ENCODE results near the gene CAPN9.
"Not testable (repeated sequence)": the region's sequence is repeated elsewhere in the genome, so short reads cannot be mapped to it uniquely, and the experiment has no call there.

The CAPN9 gene, protein sequence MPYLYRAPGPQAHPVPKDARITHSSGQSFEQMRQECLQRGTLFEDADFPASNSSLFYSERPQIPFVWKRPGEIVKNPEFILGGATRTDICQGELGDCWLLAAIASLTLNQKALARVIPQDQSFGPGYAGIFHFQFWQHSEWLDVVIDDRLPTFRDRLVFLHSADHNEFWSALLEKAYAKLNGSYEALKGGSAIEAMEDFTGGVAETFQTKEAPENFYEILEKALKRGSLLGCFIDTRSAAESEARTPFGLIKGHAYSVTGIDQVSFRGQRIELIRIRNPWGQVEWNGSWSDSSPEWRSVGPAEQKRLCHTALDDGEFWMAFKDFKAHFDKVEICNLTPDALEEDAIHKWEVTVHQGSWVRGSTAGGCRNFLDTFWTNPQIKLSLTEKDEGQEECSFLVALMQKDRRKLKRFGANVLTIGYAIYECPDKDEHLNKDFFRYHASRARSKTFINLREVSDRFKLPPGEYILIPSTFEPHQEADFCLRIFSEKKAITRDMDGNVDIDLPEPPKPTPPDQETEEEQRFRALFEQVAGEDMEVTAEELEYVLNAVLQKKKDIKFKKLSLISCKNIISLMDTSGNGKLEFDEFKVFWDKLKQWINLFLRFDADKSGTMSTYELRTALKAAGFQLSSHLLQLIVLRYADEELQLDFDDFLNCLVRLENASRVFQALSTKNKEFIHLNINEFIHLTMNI

DNA sequence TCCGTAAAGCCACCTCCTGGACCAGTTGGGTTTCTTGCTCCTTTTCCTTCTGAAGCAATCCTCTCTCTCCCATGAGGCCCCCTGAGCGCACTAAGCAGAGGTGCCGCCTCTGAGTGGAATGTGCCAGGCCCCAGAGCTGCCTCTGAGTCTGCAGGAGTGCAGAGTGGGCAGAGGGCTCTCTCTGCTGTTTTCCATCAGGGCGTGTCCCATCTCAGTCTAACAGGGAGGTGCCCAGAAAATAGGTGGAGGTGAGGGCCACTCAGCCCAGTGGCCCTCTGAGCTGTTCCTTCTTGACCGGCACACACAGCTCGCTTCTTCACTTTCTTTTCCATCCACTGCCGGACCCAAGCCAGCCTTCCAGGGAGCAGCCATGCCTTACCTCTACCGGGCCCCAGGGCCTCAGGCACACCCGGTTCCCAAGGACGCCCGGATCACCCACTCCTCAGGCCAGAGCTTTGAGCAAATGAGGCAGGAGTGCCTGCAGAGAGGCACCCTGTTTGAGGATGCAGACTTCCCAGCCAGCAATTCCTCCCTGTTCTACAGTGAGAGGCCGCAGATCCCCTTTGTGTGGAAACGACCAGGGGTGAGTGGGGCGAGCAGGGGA lies at the start of gene CAPN9:
TSS of gene CAPN9 (plus strand) at position 262 of the 604 bp plus-strand sequence. CDS start at position 371, 109 bp downstream.
- no peak for DNase-seq

DNA sequence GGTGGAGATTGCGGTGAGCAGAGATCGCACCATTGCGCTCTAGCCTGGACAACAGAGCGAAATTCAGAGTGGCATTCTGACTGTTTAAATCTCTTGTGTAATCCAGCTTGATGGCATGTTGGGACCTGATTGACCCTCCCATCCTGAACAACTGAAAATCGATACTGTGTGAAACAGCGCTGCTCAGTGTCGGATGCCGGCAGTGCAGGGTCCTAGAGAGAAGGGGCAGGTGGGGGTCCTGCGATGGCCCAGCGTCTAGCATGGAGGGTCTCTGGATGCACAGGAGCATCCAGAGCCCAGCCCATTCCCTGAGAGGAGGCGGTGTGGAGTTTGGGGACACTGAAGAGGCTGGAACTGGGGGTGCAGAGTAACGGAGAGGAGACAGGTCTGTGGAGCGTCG lies 49.1 kb upstream of the CAPN9 start:
- DNase-seq = no peak

DNA sequence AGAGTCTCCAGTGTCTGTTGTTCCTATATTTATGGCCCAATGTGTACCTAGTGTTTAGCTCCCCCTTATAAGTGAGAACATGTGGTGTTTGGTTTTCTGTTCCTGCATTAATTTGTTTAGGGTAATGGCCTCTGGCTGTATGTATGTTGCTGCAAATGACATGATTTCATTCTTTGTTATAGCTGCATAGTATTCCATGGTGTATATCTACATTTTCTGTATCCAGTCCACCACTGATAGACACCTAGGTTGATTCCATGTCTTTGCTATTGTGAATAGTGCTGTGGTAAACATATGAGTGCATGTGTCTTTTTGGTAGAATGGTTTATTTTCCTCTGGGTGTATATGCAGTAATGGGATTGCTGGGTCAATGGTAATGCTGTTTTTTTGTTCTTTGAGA lies 48.2 kb upstream of the CAPN9 start:
- DNase-seq = not testable (repeated sequence)

DNA sequence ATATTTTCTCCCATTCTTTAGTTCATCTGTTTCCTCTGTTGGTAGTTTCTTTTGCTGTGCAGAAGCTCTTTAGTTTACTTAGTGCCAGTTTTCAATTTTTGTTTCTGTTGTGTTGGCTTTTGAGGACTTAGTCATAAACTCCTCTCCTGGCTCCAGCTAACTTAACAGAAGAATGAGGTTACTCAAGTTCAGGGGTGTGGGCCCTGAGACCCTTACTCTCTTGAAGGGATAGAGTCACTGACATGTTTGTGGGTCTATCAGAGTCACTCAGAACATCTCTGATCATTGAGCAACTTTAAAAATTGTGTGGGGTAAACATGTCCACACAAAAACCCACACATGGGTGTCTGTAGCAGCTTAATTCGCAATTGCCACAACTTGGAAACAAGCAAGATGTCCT lies 47.5 kb upstream of the CAPN9 start:
- DNase-seq = no peak

DNA sequence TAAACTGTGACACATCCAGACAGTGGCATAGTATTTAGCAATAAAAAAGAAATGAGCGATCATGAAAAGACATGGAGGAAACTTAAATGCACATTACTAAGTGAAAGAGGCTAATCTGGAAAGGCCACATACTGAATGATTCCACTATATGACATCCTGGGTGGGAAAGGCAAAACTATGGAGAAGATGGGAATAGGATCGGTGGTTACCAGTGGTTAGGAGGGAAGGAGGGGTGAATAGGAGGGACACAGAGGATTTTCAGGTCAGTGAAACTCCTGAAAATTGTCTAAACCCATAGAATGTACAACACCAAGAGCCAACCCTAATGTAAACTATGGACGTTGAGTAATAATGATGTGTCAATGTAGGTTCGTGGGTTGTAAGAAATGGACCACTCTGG lies 47.1 kb upstream of the CAPN9 start:
- DNase-seq = no peak

DNA sequence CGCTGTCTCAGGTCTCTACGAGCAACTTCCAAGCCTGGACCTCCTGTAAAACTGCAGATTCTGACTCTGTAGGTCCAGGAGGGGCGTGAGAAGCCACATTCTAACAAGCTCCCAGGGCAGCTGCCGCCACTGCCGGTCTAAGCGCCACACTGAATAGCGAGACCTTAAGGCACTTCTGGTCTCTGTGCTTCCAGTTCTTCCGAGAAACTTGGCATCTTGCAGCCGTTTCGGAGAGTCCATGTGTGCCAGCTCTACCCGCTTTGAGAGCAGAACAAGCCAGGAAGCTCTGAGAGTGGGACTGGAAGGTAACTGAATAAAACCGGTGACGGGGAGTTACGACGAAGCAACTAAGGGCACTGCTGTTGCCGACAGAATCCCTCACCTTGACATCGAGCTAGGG lies 45.8 kb upstream of the CAPN9 start:
- DNase-seq = no peak

DNA sequence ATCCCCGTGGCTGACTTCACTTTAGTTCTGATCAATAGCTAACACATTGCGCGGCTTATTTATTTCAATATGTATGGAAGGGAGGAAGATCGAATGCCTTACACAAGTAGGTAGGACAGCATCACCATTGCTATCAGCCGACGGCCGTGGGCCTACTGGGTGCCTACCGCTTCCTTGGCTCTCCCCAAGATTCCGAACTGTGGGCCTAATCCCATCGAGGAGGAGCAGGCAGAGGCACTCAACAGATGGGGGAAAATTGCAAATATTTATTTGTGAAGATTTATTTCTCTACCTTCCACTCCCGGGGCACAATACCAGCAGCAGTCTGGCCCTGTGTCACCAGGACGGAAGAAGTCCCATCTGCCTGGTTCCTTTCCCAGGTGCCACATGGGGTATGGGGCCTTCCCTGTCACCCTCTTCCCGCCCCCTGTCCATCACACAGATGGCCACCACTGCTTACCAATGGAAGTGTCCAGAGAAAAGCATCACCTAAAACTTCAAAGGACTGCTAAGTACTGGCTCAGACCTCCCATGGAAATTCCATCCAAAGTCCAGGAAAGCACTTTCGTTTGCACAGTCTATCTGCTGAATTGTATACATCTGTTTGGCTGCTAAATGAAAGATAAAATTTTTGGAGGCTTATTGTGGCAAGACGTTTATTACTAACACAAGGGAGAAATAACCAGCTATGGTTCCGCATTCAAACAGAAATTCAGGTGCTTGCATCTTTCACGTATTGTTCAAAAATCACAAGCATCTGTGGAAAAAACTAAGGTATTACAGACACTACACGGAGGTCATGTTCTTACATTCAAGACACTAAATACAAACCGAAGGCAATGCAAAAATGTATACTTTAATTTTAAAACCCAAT lies 45.1 kb upstream of the CAPN9 start:
- DNase-seq = no peak

DNA sequence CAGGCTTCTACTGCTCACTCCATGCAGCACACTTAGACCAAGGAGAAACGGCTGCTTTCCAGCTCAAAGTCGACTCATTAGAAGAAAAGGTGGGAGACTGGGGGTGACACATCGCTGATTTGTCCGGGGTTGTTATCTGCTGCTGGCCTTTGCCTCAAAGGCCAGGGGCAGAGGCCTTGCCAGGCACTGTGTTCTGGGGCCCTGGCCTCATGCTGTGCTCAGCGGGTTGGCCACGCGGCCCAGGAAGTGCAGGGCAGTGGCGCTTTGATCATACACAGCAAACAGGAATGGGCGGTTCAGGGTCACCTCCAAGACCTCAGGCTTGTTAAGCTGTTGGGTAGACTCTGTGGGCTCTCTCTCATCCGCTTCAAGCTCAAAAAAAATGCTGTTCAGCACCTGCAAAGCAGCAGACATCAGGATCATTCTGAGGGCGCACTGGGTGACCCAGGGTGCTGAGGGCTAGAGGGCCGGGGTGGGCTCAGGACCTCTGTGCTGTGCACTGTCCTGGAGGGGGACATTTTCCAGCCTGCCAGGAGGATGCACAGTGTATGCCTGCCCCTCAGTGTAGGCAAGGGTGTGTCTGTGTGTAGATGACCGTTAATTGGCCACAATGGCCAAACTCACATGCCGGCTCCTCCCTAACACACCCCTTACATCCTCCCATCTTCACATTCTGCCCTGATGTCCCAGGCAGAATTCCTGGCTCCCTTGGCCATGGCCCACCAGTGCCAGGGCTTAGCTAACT lies 44.1 kb upstream of the CAPN9 start:
- DNase-seq = no peak

DNA sequence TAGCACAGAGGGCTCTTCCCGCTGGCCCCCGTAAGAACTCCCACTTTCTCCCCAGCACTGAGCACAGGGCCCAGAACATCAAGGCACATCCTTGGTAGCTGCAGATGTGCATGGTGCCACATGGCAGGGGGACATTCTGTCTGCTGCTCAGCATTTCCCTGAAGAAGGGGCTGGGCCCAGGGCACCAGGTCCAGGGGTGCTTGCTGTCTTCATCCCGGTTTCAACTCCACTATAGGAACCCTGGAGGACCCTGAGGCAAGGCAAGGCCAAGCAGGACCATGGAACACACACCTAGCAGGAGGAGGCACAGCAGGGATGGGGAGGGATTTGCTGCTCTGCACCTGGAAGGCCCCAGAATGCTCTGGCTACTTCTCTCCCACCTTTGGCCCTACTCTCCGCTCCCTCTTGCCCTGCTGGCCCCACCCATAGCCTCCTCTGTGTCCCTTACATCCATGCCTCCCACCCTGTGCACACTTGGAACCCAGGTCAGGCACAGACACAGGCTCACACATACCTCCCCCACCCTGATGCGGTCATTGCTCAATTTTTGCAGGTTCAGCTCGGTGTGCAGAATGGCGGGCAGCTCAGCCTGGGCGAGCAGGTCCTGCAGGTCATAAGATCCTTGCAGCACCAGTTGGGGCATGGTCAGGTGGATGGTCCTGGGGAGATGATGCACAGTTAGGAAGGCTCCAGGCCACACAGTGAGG lies 43.4 kb upstream of the CAPN9 start:
- DNase-seq = no peak

DNA sequence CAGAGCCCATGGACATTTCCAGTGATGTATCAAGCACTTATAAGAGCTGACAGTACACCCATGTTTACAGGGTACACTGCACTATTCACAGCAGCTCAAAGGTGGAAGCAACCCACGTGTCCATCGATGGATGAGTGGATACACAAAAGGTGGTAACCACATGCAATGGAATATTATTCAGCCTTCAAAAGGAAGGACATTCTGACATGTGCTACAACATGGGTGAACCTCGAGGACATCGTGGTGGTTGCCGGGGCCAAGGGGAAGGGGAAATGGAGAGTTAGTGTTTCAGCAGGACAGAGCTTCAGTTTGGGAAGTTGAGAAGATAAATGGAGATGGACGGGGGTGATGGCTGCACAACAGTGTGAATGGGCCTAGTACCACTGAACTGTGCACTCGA lies 42.4 kb upstream of the CAPN9 start:
- no peak for DNase-seq

DNA sequence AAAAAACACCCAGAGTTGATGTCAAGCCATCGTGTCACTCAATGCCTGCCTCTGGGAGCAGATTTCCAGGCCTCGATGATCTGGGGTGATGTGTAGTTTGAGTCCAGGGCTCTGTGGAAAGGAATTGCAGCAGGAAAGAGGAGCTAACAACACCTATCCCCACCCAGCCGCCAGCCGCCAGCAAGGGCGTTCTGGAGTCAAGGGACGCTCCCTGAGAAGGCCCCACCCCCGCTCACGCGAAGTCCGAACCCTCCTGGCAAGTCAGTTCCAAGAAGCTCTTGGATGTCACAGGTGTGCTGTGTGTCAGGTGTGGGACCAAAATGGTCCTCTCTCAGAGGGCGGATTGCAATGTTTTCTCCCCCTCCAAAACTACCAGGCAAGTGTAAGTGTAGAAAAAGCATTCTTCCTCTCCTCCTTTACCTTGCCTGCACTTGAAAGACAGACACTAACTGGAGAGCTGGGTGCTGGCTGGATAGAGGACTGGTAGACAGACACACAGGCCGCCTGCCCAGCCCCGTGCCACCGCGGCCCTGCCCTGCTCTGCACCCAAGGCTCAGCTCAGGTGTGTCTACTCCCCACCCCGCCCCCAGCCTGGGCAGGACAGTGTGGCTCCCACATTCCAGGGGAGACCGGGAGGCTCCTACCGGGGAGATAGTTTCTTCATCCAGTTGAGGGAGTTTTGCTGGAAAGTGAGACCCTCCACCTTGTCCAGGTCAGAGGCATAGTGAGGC lies 41.7 kb upstream of the CAPN9 start:
- no peak for DNase-seq

DNA sequence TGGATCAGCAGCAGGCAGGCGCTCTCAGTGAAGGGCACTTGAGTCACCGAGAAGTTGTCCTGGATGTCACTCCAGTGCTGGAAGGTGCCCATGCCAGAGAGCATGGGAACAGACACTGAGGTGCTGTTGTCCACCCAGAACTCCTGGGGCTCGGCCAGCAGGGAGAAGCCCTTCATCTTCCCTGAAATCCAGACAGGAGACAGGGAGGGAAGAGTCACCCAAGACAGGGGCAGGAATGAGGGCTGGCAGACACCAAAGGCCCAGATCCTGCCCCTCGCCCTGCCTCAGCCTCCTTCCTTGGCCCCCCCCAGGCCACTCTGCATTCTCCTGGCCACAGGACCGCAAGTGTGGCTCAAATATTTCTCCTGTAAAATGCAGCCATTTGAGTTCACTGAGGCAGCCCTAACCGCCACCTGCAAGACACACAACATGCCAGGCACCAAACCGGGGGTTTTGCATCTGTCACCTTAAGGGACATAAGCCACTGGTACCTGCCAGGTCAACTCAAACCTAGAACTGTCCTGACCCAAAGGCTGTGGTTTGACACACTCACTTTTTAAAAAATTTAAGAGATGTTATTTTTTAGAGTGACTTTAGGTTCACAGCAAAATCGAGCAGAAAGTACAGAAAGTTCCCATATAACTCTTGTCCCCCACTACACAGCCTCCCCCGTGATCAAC lies 41.0 kb upstream of the CAPN9 start:
- no peak for DNase-seq

DNA sequence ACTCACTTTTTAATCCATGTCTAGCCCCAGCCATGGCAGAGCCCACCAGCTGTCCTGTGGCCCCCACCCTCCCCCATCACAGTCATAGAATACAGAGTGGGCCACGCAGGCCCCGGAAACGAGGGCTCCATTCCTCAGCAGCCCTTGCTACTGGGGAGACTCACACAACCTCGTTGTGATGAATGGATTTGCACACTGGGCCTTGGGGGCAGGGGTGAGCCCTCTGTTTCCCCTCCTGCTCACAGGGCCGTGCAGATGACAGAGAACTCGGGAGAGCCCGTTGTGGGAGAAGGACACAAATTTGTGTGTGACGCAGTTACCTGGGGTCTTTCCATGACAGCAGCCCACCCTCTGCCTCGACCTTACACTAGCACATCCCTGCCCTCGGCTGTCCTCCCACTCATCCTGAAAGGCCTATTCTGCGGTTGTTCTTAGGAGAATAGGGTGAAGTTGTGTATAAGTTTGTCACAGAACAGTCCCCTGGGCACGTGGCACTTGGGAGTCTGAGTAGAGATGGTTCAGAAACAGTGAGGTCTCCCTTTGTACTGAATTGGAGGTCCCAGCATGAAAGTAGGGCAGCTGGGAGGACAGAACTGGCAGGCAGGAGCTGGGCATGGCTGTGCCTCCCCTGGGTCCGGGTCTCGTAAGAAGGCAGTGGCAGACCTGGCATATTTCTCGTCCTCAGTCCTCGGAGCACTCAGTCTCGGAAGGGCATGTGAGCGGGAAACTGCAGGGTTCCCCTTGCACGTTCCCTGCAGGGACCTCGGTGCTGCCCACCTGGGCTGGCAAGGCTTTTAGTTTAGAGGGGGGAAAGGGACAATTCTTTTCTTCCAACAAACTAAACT lies 40.1 kb upstream of the CAPN9 start:
- DNase-seq = no peak

DNA sequence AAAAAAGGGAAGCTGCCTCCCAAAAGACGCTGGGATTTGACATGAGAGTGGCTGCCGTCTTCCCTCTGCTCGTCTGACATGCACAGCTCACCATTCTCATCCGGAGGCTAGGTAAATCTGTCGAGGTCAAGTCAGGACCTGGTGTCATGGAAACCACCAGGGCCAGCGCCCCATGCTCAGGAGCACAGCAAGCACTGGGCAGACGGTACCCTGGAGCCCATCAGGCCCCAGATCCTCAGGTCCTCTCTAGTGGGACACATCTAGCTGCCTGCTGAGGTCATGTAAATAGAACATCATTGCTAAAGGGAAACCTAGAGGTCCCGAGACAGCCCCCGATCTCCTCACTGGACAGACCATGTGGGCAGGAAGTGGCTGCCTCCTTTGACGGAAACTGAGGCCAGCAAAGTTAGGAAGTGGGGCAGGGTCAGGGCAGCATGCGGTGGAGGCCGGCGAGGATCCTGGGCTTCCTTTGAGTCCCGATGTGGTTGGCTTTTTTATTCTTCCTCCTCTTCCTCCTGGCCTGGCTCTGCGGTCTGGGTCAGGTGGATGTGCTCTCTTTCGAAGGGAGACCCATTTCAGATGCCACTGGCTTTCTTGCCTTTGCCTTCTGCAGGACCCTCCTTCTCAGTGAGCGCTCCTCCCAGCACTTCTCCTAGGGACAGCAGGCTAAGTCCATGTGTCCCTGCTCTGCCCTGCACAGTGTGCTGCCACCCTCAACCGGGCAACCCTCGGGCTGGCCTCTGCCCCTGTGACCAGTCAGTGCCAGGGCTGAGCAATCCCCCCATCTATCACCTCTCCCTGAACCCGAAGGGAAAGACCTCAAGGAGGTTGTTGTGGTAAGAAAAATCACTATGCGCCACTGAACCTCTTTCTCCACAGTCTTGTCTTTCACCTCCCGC lies 39.2 kb upstream of the CAPN9 start:
- DNase-seq = no peak

DNA sequence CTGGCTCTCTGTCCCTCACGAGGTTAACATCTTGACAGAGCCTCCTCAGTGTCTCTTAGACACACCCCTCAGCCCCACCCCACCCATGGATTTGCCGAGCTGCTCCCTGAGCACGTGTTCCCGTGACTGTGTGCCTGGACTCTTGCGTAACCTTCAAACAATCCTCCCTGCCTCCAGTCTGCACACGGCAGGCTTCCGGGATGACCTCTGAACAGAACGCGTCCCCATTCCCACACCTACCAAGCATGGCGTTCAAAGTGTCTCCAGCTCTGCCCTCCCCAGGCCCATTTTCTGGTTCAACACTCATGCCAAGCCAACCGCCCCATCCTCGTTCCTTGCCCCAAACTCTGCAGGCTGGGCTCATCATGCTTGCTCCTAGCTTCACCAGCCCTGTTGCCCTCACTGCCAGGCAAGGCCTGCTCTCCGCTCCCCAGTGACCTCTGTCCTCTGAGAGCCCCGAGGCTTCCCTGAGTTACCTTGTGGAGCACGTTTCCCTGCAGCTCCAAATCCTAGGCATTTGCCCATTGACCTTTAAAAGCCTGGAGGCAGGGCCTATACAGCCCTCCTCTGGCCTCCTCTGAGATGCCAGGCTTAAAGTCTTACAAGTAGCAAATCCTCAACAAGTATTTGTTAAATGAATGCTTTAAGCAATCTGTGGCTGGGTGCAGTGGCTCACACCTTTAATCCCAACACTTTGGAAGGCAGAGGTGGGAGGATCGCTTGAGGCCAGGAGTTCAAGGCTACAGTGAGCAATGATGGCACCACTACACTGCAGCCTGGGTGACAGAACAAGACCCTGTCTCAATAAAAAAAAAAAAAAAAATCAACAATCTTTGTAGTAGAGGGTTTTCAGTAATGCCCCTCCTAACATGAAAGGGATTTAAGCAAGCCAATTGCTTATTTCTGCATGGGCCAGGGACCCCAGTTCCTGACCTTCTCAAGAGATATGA lies 38.3 kb upstream of the CAPN9 start:
- no peak for DNase-seq

DNA sequence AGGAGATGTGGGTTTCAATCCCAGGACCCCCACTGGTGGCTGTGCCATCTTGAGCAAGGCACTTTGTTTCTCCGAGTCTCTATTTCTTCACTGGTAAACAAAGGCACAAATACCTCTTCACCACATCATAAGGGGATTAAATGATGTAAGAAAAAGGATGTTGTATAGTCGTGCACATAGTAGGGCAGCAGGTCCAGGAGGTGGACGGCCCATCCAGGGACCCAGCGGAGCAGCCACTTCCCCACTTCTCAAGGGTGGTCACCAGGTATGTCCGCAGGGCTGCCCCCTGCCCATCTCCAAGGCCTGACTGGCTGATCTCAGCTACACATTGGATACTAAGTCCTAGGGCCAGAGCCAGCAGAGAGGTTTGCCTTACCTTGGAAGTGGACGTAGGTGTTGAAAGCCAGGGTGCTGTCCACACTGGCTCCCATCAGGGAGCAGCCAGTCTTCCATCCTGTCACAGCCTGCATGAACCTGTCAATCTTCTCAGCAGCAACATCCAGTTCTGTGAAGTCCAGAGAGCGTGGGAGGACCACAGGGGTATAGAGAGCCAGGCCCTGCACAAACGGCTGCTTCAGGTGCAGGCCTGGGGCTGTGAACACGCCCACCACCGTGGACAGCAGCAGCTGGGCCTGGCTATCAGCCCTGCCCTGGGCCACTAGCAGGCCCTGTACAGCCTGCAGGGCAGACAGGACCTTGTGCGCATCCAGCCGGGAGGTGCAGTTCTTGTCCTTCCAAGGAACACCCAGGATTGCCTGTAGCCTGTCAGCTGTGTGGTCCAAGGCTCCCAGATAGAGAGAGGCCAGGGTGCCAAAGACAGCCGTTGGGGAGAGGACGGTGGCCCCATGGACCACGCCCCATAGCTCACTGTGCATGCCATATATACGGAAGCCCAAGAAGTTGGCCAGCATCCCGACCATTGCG lies 37.3 kb upstream of the CAPN9 start:
- DNase-seq = no peak
